ENCODE measurements around the gene ACTL6B. TPM values are rescaled to one million over a fixed set of nuclear protein-coding genes. Genes with fewer than 3 reads are reported as not detected.

ACTL6B gene
- polyA plus RNA-seq, 1 of the 3 experiments (the other 2 are of a cell fraction) = 0.67 TPM

- ChIA-PET CTCF (interaction anchor here (0.8 to 9.0 kb wide), 14 partner anchors 8 to 202 kb away, joined by 3 to 101 read pairs (median 3); partner anchors contain the start of genes FBXO24, LRCH4, MOSPD3 and POP7), POLR2A (interaction anchor here (1.0 to 2.1 kb wide), 2 partner anchors 11 to 15 kb away, joined by 3 to 14 read pairs; partner anchors contain the start of gene MOSPD3)
- peak overlapping the region; percentile 77 for H3K4me2 ChIP-seq
- no peaks in the 10 kb centered on the region for H3K27me3 ChIP-seq (ENCODE audit: insufficient read depth)
- no peaks in the 10 kb centered on the region for H3K9me2 ChIP-seq
- H3K4me1 ChIP-seq (ENCODE audit: control insufficient read depth in 1 of 2, insufficient read depth in 2 of 2, low read depth in 1 of 2, low read length in 1 of 2) = peaks cover 0 to 10% of the 10 kb centered on the region in 2 experiments; a peak in 1 of 4 replicates
- no peaks in the 10 kb centered on the region for H3K79me2 ChIP-seq (ENCODE audit: insufficient read depth)
- DNase-seq = peak; percentile 100
- H2AFZ ChIP-seq (ENCODE audit: low read depth) = peak overlapping the region; percentile 80; the same call in 1 of the 2 replicates
- peaks cover 14% of the 10 kb centered on the region for H3F3A ChIP-seq (replicated peaks; ENCODE audit: insufficient read depth)
- H4K20me1 ChIP-seq (ENCODE audit: insufficient read depth) = no peaks in the 10 kb centered on the region
- peak overlapping the region; percentile 31; the same call in 1 of the 2 replicates for H3K9ac ChIP-seq
- 10% methylated on average over 28 of the region's 37 CpGs for WGBS (ENCODE audit: low lambda C conversion rate)
- H3K36me3 ChIP-seq (replicated peaks in 1 of 2; ENCODE audit: control insufficient read depth in 1 of 2, insufficient read depth in 2 of 2, low read length in 1 of 2) = no peaks in the 10 kb centered on the region
- peak overlapping the region; percentile 36 to 58 for H3K4me3 ChIP-seq (ENCODE audit: low read depth in 2 of 2, low read length in 1 of 2)
- no peaks in the 10 kb centered on the region for H3K9me3 ChIP-seq
- peak overlapping the region in 1 of 2 experiments; percentile 20; a peak in 1 of 4 replicates for H3K27ac ChIP-seq (ENCODE audit: low read depth in 2 of 2, low read length in 1 of 2)
- TF ChIP-seq GATA2 (CRISPR knock-in tag; IDR thresholded peaks at IDR 0.05) = no peak
- no peak for TF ChIP-seq PBX3 (IDR thresholded peaks at IDR 0.05)
- peak; percentile 84; the same call in 1 of the 2 replicates for TF ChIP-seq TAF1 (IDR thresholded peaks at IDR 0.05; ENCODE audit: borderline replicate concordance, low read depth, low read length)
- TF ChIP-seq USF1 (IDR thresholded peaks at IDR 0.05; ENCODE audit: borderline replicate concordance, low read depth) = no peak
- peak; percentile 91 for TF ChIP-seq MXI1 (IDR thresholded peaks at IDR 0.05; ENCODE audit: low read depth, low read length)
- no peak for TF ChIP-seq RXRA (IDR thresholded peaks at IDR 0.05; ENCODE audit: borderline replicate concordance, low read depth)
- TF ChIP-seq IRF3 (IDR thresholded peaks at IDR 0.05; ENCODE audit: low read depth, low read length) = no peak
- TF ChIP-seq FOXM1 (IDR thresholded peaks at IDR 0.05; ENCODE audit: low read depth) = no peak
- TF ChIP-seq CHD2 (IDR thresholded peaks at IDR 0.05; ENCODE audit: low read length, partially characterized antibody) = no peak
- TF ChIP-seq ELF1 (IDR thresholded peaks at IDR 0.05) = no peak
- no peak for TF ChIP-seq MEF2A (IDR thresholded peaks at IDR 0.05; ENCODE audit: borderline replicate concordance, low read depth)
- TF ChIP-seq CTCF (IDR thresholded peaks at IDR 0.05) = no peak
- TF ChIP-seq REST (IDR thresholded peaks at IDR 0.05; ENCODE audit: low read depth, low read length) = 0 out of 2 replicates have a peak, but pooled peaks have one; percentile 13
- TF ChIP-seq SIN3A (IDR thresholded peaks at IDR 0.05; ENCODE audit: borderline replicate concordance, low read depth, low read length) = 0 out of 2 replicates have a peak, but pooled peaks have one; percentile 30
- TF ChIP-seq POLR2AphosphoS5 (IDR thresholded peaks at IDR 0.05; ENCODE audit: low read depth, low read length) = peak; percentile 62
- no peak for TF ChIP-seq USF2 (IDR thresholded peaks at IDR 0.05; ENCODE audit: borderline replicate concordance, low read depth, low read length)
- TF ChIP-seq RFX5 (IDR thresholded peaks at IDR 0.05; ENCODE audit: low read length) = no peak
- no peak for TF ChIP-seq YY1 (IDR thresholded peaks at IDR 0.05; ENCODE audit: low read depth)
- TF ChIP-seq RAD21 (IDR thresholded peaks at IDR 0.05; ENCODE audit: low read length) = no peak
- 0 out of 2 replicates have a peak, but pooled peaks have one; percentile 50 for TF ChIP-seq MAX (IDR thresholded peaks at IDR 0.05; ENCODE audit: low read depth)
- no peak for TF ChIP-seq SMC3 (IDR thresholded peaks at IDR 0.05; ENCODE audit: low read depth, low read length)
- TF ChIP-seq NRF1 (IDR thresholded peaks at IDR 0.05; ENCODE audit: low read depth, low read length) = peak; percentile 54
- no peak for TF ChIP-seq GABPA (IDR thresholded peaks at IDR 0.05; ENCODE audit: low read depth)
These were observed 29.6 kb downstream of the ACTL6B start for GRCh38 chr7:100626530-100627237.
